OCI-LY3 (cell line): ENCODE data around the gene TAS1R1.

ENCODE experiments used
- H2AFZ ChIP-seq: fragments of 200-600, 300-600 bp; shearing (Covaris generic); 2 replicates; pipeline ENCODE4 v1.6.0; 2014; ENCODE audit warnings: antibody characterized with exemption, low read depth, low read length
- H3K27ac ChIP-seq: fragments of 200-600, 300-600 bp; sonication (generic); 2 replicates; pipeline ENCODE4 v1.5.1; 2014; ENCODE audit warnings: mild to moderate bottlenecking, low read length, moderate library complexity, mixed read lengths
- H3K27me3 ChIP-seq: fragments of 200-600, 300-600 bp; sonication (generic); 2 replicates; pipeline ENCODE4 v1.6.1; 2014; ENCODE audit warnings: low read depth, low read length, mixed read lengths
- H3K36me3 ChIP-seq: fragments of 200-600, 300-600 bp; sonication (generic); replicated peaks from 2 replicates; pipeline ENCODE3; 2014; ENCODE audit warnings: low read depth, low read length, mixed read lengths
- H3K4me1 ChIP-seq: fragments of 300-600, 200-600 bp; sonication (generic); 2 replicates; pipeline ENCODE4 v1.6.1; 2014; ENCODE audit warnings: low read length, mixed read lengths
- H3K4me2 ChIP-seq: fragments of 200-600, 300-600 bp; sonication (generic); 2 replicates; pipeline ENCODE4 v1.6.1; 2014; ENCODE audit warnings: low read length, mixed read lengths
- H3K4me3 ChIP-seq: fragments of 300-600, 200-600 bp; sonication (generic); 2 replicates; pipeline ENCODE4 v1.5.1; 2014; ENCODE audit warnings: antibody characterized with exemption, mild to moderate bottlenecking, low read length, moderate library complexity
- H3K79me2 ChIP-seq: fragments of 300-600, 200-600 bp; shearing (Covaris generic); 2 replicates; pipeline ENCODE4 v1.6.1; 2014; ENCODE audit warnings: mild to moderate bottlenecking, low read length, mixed read lengths
- H3K9ac ChIP-seq: fragments of 300-600, 200-600 bp; shearing (Covaris generic); 2 replicates; pipeline ENCODE4 v1.6.0; 2014; ENCODE audit warnings: mild to moderate bottlenecking, low read length, moderate library complexity
- H3K9me3 ChIP-seq: fragments of 200-600, 300-600 bp; shearing (Covaris generic); 2 replicates; pipeline ENCODE4 v1.6.1; 2014; ENCODE audit warnings: low read length, mixed read lengths; ENCODE audit not compliant: insufficient read depth
- H4K20me1 ChIP-seq: fragments of 200-600, 300-600 bp; sonication (generic); 2 replicates; pipeline ENCODE4 v1.6.1; 2016; ENCODE audit warnings: low read length, mixed read lengths; ENCODE audit not compliant: insufficient read depth
- CTCF ChIP-seq: fragments of 200-600, 300-600 bp; sonication (generic); IDR thresholded peaks from 2 replicates; pipeline ENCODE4 v1.5.1; 2014; ENCODE audit warnings: antibody characterized with exemption, low read length, low read depth
- EZH2phosphoT487 ChIP-seq: fragments of 200-600 bp; shearing (Covaris generic); IDR thresholded peaks from 2 replicates; pipeline ENCODE4 v1.6.1; 2018; ENCODE audit warnings: antibody characterized with exemption, mixed run types, low read depth

TAS1R1 gene

DNA sequence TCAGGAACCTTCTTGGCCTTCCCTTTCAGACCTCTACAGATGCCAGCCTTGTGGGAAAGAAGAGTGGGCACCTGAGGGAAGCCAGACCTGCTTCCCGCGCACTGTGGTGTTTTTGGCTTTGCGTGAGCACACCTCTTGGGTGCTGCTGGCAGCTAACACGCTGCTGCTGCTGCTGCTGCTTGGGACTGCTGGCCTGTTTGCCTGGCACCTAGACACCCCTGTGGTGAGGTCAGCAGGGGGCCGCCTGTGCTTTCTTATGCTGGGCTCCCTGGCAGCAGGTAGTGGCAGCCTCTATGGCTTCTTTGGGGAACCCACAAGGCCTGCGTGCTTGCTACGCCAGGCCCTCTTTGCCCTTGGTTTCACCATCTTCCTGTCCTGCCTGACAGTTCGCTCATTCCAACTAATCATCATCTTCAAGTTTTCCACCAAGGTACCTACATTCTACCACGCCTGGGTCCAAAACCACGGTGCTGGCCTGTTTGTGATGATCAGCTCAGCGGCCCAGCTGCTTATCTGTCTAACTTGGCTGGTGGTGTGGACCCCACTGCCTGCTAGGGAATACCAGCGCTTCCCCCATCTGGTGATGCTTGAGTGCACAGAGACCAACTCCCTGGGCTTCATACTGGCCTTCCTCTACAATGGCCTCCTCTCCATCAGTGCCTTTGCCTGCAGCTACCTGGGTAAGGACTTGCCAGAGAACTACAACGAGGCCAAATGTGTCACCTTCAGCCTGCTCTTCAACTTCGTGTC lies 23.7 kb downstream of the TAS1R1 start:
- no peak overlapping the region for H3K27ac ChIP-seq
- H3K79me2 ChIP-seq: peaks cover 19% of the 10 kb centered on the region
- peak overlapping the region; percentile 98 for H3K4me3 ChIP-seq
- peaks cover 13% of the 10 kb centered on the region for H3K4me1 ChIP-seq
- peak overlapping the region; percentile 89 for H3K4me2 ChIP-seq
- no peaks in the 10 kb centered on the region for H4K20me1 ChIP-seq
- H3K9ac ChIP-seq: peak overlapping the region; percentile 55; the same call in 1 of the 2 replicates
- no peaks in the 10 kb centered on the region for H3K36me3 ChIP-seq
- no peaks in the 10 kb centered on the region for H3K27me3 ChIP-seq
- H2AFZ ChIP-seq: no peak overlapping the region
- no peaks in the 10 kb centered on the region for H3K9me3 ChIP-seq
- no peak for TF ChIP-seq EZH2phosphoT487
- no peak for TF ChIP-seq CTCF

DNA sequence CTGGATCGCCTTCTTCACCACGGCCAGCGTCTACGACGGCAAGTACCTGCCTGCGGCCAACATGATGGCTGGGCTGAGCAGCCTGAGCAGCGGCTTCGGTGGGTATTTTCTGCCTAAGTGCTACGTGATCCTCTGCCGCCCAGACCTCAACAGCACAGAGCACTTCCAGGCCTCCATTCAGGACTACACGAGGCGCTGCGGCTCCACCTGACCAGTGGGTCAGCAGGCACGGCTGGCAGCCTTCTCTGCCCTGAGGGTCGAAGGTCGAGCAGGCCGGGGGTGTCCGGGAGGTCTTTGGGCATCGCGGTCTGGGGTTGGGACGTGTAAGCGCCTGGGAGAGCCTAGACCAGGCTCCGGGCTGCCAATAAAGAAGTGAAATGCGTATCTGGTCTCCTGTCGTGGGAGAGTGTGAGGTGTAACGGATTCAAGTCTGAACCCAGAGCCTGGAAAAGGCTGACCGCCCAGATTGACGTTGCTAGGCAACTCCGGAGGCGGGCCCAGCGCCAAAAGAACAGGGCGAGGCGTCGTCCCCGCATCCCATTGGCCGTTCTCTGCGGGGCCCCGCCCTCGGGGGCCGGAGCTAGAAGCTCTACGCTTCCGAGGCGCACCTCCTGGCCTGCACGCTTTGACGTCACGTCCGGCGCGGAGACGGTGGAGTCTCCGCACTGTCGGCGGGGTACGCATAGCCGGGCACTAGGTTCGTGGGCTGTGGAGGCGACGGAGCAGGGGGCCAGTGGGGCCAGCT lies 24.4 kb downstream of the TAS1R1 start, which contains the start of gene ZBTB48:
Gene ZBTB48 (plus strand): TSS at position 621 of the 745 bp plus-strand sequence. CDS start 616 bp downstream, outside the sequence.
- no peaks in the 10 kb centered on the region for H3K9me3 ChIP-seq
- no peaks in the 10 kb centered on the region for H3K27me3 ChIP-seq
- H3K4me1 ChIP-seq: peaks cover 13% of the 10 kb centered on the region
- H3K27ac ChIP-seq: peak within 1 kb of the TSS; percentile 39
- H3K79me2 ChIP-seq: peaks cover 19% of the 10 kb centered on the region
- H4K20me1 ChIP-seq: no peaks in the 10 kb centered on the region
- no peak for TF ChIP-seq EZH2phosphoT487
- H3K4me2 ChIP-seq: peak within 1 kb of the TSS; percentile 94
- no peaks in the 10 kb centered on the region for H3K36me3 ChIP-seq
- H3K4me3 ChIP-seq: peak within 1 kb of the TSS; percentile 98
- peak within 1 kb of the TSS; percentile 78; the same call in 1 of the 2 replicates for H2AFZ ChIP-seq
- peak within 1 kb of the TSS; percentile 82 for H3K9ac ChIP-seq

DNA sequence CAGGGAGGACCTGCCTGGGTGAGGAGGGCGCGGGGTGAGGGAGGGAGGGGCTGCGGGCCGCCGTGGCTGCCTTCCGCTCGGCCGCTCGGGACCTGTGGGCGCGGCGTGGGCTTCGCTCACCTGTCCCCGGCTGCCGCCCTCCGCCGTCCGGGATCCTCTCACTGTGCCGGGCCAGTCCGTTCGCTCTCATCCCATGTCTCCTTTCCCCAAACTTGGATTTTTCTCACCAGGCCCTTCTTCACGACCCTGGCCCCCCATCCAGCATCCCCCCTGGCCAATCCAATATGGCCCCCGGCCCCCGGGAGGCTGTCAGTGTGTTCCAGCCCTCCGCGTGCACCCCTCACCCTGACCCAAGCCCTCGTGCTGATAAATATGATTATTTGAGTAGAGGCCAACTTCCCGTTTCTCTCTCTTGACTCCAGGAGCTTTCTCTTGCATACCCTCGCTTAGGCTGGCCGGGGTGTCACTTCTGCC lies 25.0 kb downstream of the TAS1R1 start:
- H4K20me1 ChIP-seq: no peaks in the 10 kb centered on the region
- H3K79me2 ChIP-seq: peaks cover 19% of the 10 kb centered on the region
- peak overlapping the region; percentile 98 for H3K4me3 ChIP-seq
- H3K27me3 ChIP-seq: no peaks in the 10 kb centered on the region
- no peak for TF ChIP-seq EZH2phosphoT487
- TF ChIP-seq CTCF: no peak
- no peaks in the 10 kb centered on the region for H3K9me3 ChIP-seq
- H3K36me3 ChIP-seq: no peaks in the 10 kb centered on the region
- peaks cover 13% of the 10 kb centered on the region for H3K4me1 ChIP-seq
- peak overlapping the region; percentile 94 for H3K4me2 ChIP-seq
- peak overlapping the region; percentile 82 for H3K9ac ChIP-seq
- no peak overlapping the region for H2AFZ ChIP-seq
- peak overlapping the region; percentile 39 for H3K27ac ChIP-seq

- Histone ChIP-seq H3K4me3 (peak overlapping the region; percentile 98), H2AFZ (no peak overlapping the region), H3K79me2 (peaks cover 19% of the 10 kb centered on the region), H3K4me2 (peak overlapping the region; percentile 94), H3K36me3 (no peaks in the 10 kb centered on the region), H4K20me1 (no peaks in the 10 kb centered on the region), H3K4me1 (peaks cover 13% of the 10 kb centered on the region), H3K9me3 (no peaks in the 10 kb centered on the region), H3K9ac (peak overlapping the region; percentile 82), H3K27me3 (no peaks in the 10 kb centered on the region), H3K27ac (peak overlapping the region; percentile 39; the same call in 1 of the 2 replicates)
- TF ChIP-seq EZH2phosphoT487: no peak
- TF ChIP-seq CTCF: no peak
Observed at GRCh38 chr1:6580593-6581409, 25.7 kb downstream of the TAS1R1 start.
